K562 (cell line): ENCODE results near the gene CNPY4. TPM values are rescaled to one million over a fixed set of nuclear protein-coding genes. Genes with fewer than 3 reads are reported as not detected.
A peak's percentile ranks its signal among the peaks of the same experiment; 100 is the strongest.

ENCODE experiments used
- ARNT ChIP-seq, 2 experiments: fragments of 450-650 bp; IDR thresholded peaks; 2 replicates each; pipeline ENCODE4 v1.6.1; 2016; ENCODE audit warnings: mild to moderate bottlenecking in 1 of 2
- CAMTA2 ChIP-seq: fragments of 250-450 bp; sonication (Bioruptor Pico); conservative IDR thresholded peaks from 2 replicates; pipeline ENCODE4 v1.5.1; 2022
- DACH1 ChIP-seq: fragments of 450-650 bp; IDR thresholded peaks from 2 replicates; pipeline ENCODE4 v1.6.1; 2018; ENCODE audit not compliant: partially characterized antibody
- KLF6 ChIP-seq: fragments of 250-450 bp; sonication (Bioruptor Pico); IDR thresholded peaks from 2 replicates; pipeline ENCODE4 v1.4.0; 2020; ENCODE audit warnings: mild to moderate bottlenecking, moderate library complexity, borderline replicate concordance
- MTA2 ChIP-seq: fragments of 450-650 bp; IDR thresholded peaks from 2 replicates; pipeline ENCODE4 v1.6.1; 2016; ENCODE audit warnings: low read depth
- PTBP1 ChIP-seq: fragments of 200-400 bp; formaldehyde crosslinking; IDR thresholded peaks from 2 replicates; pipeline ENCODE4 v1.6.1; 2017; ENCODE audit warnings: low read depth, low read length
- PTTG1 ChIP-seq: fragments of 450-650 bp; IDR thresholded peaks from 2 replicates; pipeline ENCODE4 v1.6.1; 2016; ENCODE audit warnings: low read depth, mild to moderate bottlenecking, missing genetic modification characterization, missing compliant biosample characterization
- RFX5 ChIP-seq: IDR thresholded peaks from 2 replicates; pipeline ENCODE4 v1.6.1; 2011; ENCODE audit warnings: low read depth, mild to moderate bottlenecking, improper control_type of control experiment, low read length
- SIN3A ChIP-seq, 2 experiments: fragments of 150-350 bp in 1 of 2; IDR thresholded peaks; 2 replicates each; pipeline ENCODE4 v1.6.1; 2011 to 2016; ENCODE audit warnings: borderline replicate concordance in 2 of 2, low read depth in 2 of 2, low read length in 2 of 2, mild to moderate bottlenecking in 2 of 2, moderate library complexity in 2 of 2; ENCODE audit not compliant: control insufficient read depth in 1 of 2
- SIX5 ChIP-seq, 2 experiments: IDR thresholded peaks; 2 replicates each; pipeline ENCODE4 v1.6.1; 2011; ENCODE audit warnings: low read length in 2 of 2, borderline replicate concordance in 1 of 2, low read depth in 1 of 2, mild to moderate bottlenecking in 1 of 2, moderate library complexity in 1 of 2; ENCODE audit not compliant: insufficient read depth in 1 of 2
- TGIF2 ChIP-seq: sonication (generic); formaldehyde crosslinking; IDR thresholded peaks from 2 replicates; pipeline ENCODE4 v1.8.1; 2022; ENCODE audit warnings: mild to moderate bottlenecking, missing genetic modification reagents, moderate library complexity
- ZC3H4 ChIP-seq: sonication (generic); formaldehyde crosslinking; IDR thresholded peaks from 2 replicates; pipeline ENCODE4 v1.9.0; 2021; ENCODE audit warnings: missing genetic modification reagents, borderline replicate concordance
- ZNF263 ChIP-seq: sonication (generic); formaldehyde crosslinking; IDR thresholded peaks from 2 replicates; pipeline ENCODE4 v1.8.0; 2022; ENCODE audit warnings: mild to moderate bottlenecking, missing genetic modification reagents, borderline replicate concordance
- ZSCAN32 ChIP-seq: fragments of 450-650 bp; formaldehyde crosslinking; IDR thresholded peaks from 2 replicates; pipeline ENCODE4 v1.4.0; 2020; ENCODE audit warnings: mild to moderate bottlenecking, moderate library complexity
- polyA plus RNA-seq, 8 experiments: library from polyadenylated mRNA; depleted of rRNA in 4 of 8; stranded (reverse) in 5 of 8; unstranded in 3 of 8; fragments of >200 nt; fragmentation: Nextera tagmentation in 2 of 8; fragmentation: Illumina TruSeq in 1 of 8; extraction: Ambion mirVana in 2 of 8; extraction: Trizol in 1 of 8; gene quantifications; 2 replicates each; pipeline versions ENCODE4 v1.2.1 to v1.2.3, GENCODE V29; 2011 to 2014; ENCODE audit warnings: inconsistent platforms in 1 of 8, missing spikeins in 1 of 8
- total RNA-seq, 7 experiments: library from RNA; depleted of rRNA in 6 of 7; stranded (reverse); fragments of >200 nt in 6 of 7; fragmentation: Illumina TruSeq in 2 of 7; extraction: Trizol in 2 of 7; gene quantifications; 2 replicates each; pipeline versions ENCODE4 v1.2.1 to v1.2.3, GENCODE V29; 2011 to 2021; ENCODE audit warnings: low replicate concordance in 1 of 7
- TF ChIP-seq, protein P1 (sequence below), 3 experiments: IDR thresholded peaks in 2 of 3; conservative IDR thresholded peaks in 1 of 3; 2 replicates each; pipeline ENCODE4 v1.5.1; 2011 to 2012; ENCODE audit warnings: low read length in 3 of 3, mild to moderate bottlenecking in 3 of 3, control low read depth in 2 of 3, improper control_type of control experiment in 1 of 3, inconsistent platforms in 1 of 3, low read depth in 1 of 3, mixed read lengths in 1 of 3, moderate library complexity in 1 of 3; ENCODE audit not compliant: insufficient read depth in 2 of 3
- TF ChIP-seq, protein P2 (sequence below): fragments of 450-650 bp; IDR thresholded peaks from one replicate; pipeline ENCODE4 v1.6.1; 2018; ENCODE audit warnings: mild to moderate bottlenecking, moderate library complexity; ENCODE audit not compliant: partially characterized antibody
- TF ChIP-seq, protein P3 (sequence below): fragments of 250-450 bp; sonication (Bioruptor Pico); IDR thresholded peaks from 2 replicates; pipeline ENCODE4 v1.8.0; 2022; ENCODE audit warnings: moderate library complexity, mild to moderate bottlenecking, inconsistent platforms
- TF ChIP-seq, protein P4 (sequence below): fragments of 150-350 bp; IDR thresholded peaks from 2 replicates; pipeline ENCODE4 v1.6.1; 2014; ENCODE audit warnings: low read depth, mild to moderate bottlenecking, low read length, borderline replicate concordance

The CNPY4 gene
- total and polyA plus RNA-seq, 9 of the 15 experiments (the other 6 are each of a cell fraction or from before 2014, with no cell fraction given): 1.9 to 11.2 (median 7.0) TPM

DNA sequence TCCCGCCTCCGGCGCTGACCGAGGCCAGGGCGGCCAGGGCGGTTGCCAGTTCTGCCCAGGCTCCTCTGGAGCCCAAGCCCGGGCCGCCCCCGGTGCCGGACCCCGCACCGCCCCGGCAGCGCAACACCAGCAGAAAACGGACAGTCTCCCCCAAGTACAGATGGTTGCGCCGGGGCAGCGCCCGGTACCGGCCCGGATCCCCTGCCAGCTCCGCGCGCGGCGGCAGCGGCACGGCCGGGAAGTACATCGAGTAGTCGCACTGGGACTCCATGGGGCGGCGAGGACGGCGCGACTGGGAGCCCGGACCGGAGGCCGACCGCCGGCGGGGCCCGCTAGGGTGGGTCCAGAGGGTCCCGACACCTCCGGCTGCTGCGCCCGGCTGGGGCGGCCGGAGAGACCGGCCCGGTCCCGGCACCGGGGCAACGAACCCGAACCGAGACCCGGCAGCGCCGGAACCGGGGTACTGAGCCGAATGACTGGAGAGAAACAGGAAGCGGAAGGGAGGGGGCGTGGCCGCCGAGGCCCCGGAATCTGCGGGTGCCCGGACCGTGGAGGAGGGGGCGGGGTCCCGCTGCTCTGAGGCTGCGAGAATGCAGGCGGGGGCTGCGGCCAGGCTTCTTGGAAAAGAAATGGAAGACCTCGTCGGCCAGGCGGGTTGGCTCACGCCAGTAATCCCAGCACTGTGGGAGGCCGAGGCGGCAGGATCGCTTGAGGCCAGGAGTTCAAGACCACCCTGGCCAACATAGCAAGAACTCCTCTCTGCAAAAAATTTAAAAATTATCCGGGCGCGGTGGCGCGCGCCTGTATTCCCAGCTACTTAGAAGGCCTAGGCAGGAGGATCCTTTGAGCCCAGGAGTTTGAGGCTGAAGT lies 39.0 kb downstream of the CNPY4 start, which contains the start of gene TRAPPC14 (continued):
- TF ChIP-seq, protein P1, sequence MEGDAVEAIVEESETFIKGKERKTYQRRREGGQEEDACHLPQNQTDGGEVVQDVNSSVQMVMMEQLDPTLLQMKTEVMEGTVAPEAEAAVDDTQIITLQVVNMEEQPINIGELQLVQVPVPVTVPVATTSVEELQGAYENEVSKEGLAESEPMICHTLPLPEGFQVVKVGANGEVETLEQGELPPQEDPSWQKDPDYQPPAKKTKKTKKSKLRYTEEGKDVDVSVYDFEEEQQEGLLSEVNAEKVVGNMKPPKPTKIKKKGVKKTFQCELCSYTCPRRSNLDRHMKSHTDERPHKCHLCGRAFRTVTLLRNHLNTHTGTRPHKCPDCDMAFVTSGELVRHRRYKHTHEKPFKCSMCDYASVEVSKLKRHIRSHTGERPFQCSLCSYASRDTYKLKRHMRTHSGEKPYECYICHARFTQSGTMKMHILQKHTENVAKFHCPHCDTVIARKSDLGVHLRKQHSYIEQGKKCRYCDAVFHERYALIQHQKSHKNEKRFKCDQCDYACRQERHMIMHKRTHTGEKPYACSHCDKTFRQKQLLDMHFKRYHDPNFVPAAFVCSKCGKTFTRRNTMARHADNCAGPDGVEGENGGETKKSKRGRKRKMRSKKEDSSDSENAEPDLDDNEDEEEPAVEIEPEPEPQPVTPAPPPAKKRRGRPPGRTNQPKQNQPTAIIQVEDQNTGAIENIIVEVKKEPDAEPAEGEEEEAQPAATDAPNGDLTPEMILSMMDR (IDR thresholded peaks at IDR 0.05 in 2 of 3, conservative IDR thresholded peaks at IDR 0.05 in 1 of 3; ENCODE audit: insufficient read depth in 2 of 3, low read depth in 1 of 3, low read length in 3 of 3): no peak
- TF ChIP-seq CAMTA2 (0 out of 2 replicates have a peak, but pooled peaks have one; percentile 32), PTTG1 (tag) (no peak), ZNF263 (CRISPR knock-in tag) (no peak), ZC3H4 (peak; percentile 81; the same call in 1 of the 2 replicates), MTA2 (no peak), TGIF2 (CRISPR knock-in tag) (no peak; the same call in 1 of the 2 replicates), ZSCAN32 (CRISPR knock-in tag) (no peak), PTBP1 (no peak), KLF6 (no peak), SIN3A (IDR thresholded peaks at IDR 0.05; ENCODE audit: borderline replicate concordance in 2 of 2, control insufficient read depth in 1 of 2, low read depth in 2 of 2, low read length in 2 of 2) (peak; percentile 85 to 95), SIX5 (IDR thresholded peaks at IDR 0.05; ENCODE audit: borderline replicate concordance in 1 of 2, insufficient read depth in 1 of 2, low read depth in 1 of 2, low read length in 2 of 2) (no peak), DACH1 (no peak), ARNT (IDR thresholded peaks at IDR 0.05) (0 out of 4 replicates have a peak, but pooled peaks of 1 of the 2 experiments have one; percentile 47), RFX5 (no peak)
- TF ChIP-seq, protein P2, sequence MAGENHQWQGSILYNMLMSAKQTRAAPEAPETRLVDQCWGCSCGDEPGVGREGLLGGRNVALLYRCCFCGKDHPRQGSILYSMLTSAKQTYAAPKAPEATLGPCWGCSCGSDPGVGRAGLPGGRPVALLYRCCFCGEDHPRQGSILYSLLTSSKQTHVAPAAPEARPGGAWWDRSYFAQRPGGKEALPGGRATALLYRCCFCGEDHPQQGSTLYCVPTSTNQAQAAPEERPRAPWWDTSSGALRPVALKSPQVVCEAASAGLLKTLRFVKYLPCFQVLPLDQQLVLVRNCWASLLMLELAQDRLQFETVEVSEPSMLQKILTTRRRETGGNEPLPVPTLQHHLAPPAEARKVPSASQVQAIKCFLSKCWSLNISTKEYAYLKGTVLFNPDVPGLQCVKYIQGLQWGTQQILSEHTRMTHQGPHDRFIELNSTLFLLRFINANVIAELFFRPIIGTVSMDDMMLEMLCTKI: no peak
- TF ChIP-seq, protein P3, sequence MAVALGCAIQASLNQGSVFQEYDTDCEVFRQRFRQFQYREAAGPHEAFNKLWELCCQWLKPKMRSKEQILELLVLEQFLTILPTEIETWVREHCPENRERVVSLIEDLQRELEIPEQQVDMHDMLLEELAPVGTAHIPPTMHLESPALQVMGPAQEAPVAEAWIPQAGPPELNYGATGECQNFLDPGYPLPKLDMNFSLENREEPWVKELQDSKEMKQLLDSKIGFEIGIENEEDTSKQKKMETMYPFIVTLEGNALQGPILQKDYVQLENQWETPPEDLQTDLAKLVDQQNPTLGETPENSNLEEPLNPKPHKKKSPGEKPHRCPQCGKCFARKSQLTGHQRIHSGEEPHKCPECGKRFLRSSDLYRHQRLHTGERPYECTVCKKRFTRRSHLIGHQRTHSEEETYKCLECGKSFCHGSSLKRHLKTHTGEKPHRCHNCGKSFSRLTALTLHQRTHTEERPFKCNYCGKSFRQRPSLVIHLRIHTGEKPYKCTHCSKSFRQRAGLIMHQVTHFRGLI (CRISPR knock-in tag): no peak
- TF ChIP-seq, protein P4, sequence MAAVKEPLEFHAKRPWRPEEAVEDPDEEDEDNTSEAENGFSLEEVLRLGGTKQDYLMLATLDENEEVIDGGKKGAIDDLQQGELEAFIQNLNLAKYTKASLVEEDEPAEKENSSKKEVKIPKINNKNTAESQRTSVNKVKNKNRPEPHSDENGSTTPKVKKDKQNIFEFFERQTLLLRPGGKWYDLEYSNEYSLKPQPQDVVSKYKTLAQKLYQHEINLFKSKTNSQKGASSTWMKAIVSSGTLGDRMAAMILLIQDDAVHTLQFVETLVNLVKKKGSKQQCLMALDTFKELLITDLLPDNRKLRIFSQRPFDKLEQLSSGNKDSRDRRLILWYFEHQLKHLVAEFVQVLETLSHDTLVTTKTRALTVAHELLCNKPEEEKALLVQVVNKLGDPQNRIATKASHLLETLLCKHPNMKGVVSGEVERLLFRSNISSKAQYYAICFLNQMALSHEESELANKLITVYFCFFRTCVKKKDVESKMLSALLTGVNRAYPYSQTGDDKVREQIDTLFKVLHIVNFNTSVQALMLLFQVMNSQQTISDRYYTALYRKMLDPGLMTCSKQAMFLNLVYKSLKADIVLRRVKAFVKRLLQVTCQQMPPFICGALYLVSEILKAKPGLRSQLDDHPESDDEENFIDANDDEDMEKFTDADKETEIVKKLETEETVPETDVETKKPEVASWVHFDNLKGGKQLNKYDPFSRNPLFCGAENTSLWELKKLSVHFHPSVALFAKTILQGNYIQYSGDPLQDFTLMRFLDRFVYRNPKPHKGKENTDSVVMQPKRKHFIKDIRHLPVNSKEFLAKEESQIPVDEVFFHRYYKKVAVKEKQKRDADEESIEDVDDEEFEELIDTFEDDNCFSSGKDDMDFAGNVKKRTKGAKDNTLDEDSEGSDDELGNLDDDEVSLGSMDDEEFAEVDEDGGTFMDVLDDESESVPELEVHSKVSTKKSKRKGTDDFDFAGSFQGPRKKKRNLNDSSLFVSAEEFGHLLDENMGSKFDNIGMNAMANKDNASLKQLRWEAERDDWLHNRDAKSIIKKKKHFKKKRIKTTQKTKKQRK: no peak
